ENCODE results near the gene TMEM131. TPM values are rescaled to one million over a fixed set of nuclear protein-coding genes. Genes with fewer than 3 reads are reported as not detected.

TMEM131 gene
- total and polyA plus RNA-seq, 12 donors, result 13.7 to 57.5 (median 34.0) TPM

- Histone ChIP-seq H3K27ac (no peak overlapping the region), H3K4me3 (no peak overlapping the region), H3K9me3 (replicated peaks in 1 of 3) (no peaks in the 10 kb centered on the region), H3K27me3 (no peaks in the 10 kb centered on the region), H3K36me3 (replicated peaks in 1 of 2) (peaks cover 0 to 27% of the 10 kb centered on the region in 2 donors), H3K4me1 (replicated peaks in 1 of 2) (peaks cover 0 to 2% of the 10 kb centered on the region in 2 donors)
- 89 to 95% (median 93%) methylated on average over 6 to 7 of the region's 7 CpGs for WGBS, 4 donors
- TF ChIP-seq POLR2A (IDR thresholded peaks at IDR 0.05) (no peak), CTCF (IDR thresholded peaks at IDR 0.05) (no peak)
- DNase-seq, result no peak
- intact Hi-C loops (cut with DNase I), result no loop called here
These were observed 206.6 kb downstream of the TMEM131 start for GRCh38 chr2:97788986-97789644.

- Histone ChIP-seq H3K27me3 (no peaks in the 10 kb centered on the region), H3K9me3 (replicated peaks in 1 of 3) (no peaks in the 10 kb centered on the region), H3K4me1 (replicated peaks in 1 of 2) (peaks cover 0 to 5% of the 10 kb centered on the region in 2 donors), H3K4me3 (no peak overlapping the region), H3K27ac (no peak overlapping the region), H3K36me3 (replicated peaks in 1 of 2) (peaks cover 0 to 2% of the 10 kb centered on the region in 2 donors)
- intact Hi-C loops (cut with DNase I), result no loop called here
- 93 to 96% (median 95%) methylated on average over 2 of the region's 2 CpGs for WGBS, 4 donors
- no peak for DNase-seq
- TF ChIP-seq CTCF (IDR thresholded peaks at IDR 0.05) (no peak), POLR2A (IDR thresholded peaks at IDR 0.05) (no peak)
These were observed 209.9 kb downstream of the TMEM131 start for GRCh38 chr2:97785818-97786217.

- no peaks in the 10 kb centered on the region for H3K27me3 ChIP-seq
- H3K36me3 ChIP-seq (replicated peaks in 1 of 2), result no peaks in the 10 kb centered on the region
- H3K4me1 ChIP-seq (replicated peaks in 1 of 2), result peaks cover 0 to 5% of the 10 kb centered on the region in 2 donors
- intact Hi-C loops (cut with DNase I), result no loop called here
- no peak for DNase-seq
- H3K4me3 ChIP-seq, result no peak overlapping the region
- no peak for TF ChIP-seq POLR2A (IDR thresholded peaks at IDR 0.05)
- TF ChIP-seq CTCF (IDR thresholded peaks at IDR 0.05), result no peak
- no peaks in the 10 kb centered on the region for H3K9me3 ChIP-seq (replicated peaks in 1 of 3)
- no peak overlapping the region for H3K27ac ChIP-seq
These were observed 210.8 kb downstream of the TMEM131 start for GRCh38 chr2:97784953-97785352.

GRCh38 chr2:97781981-97782380, 213.8 kb downstream of the TMEM131 start:
- DNase-seq, result no peak
- H3K4me1 ChIP-seq (replicated peaks in 1 of 2), result peaks cover 0 to 5% of the 10 kb centered on the region in 2 donors
- WGBS, 4 donors, result 94 to 100% (median 97%) methylated on average over 1 to 4 of the region's 4 CpGs
- intact Hi-C loops (cut with DNase I), result no loop called here
- H3K9me3 ChIP-seq (replicated peaks in 1 of 3), result no peaks in the 10 kb centered on the region
- no peak overlapping the region for H3K4me3 ChIP-seq
- H3K36me3 ChIP-seq (replicated peaks in 1 of 2), result no peaks in the 10 kb centered on the region
- H3K27me3 ChIP-seq, result no peaks in the 10 kb centered on the region
- no peak for TF ChIP-seq CTCF (IDR thresholded peaks at IDR 0.05)
- no peak for TF ChIP-seq POLR2A (IDR thresholded peaks at IDR 0.05)
- H3K27ac ChIP-seq, result no peak overlapping the region
